Type B pancreatic cell (in vitro differentiated cells): Measurements from ENCODE around the gene PFN3. TPM values are rescaled to one million over a fixed set of nuclear protein-coding genes. Genes with fewer than 3 reads are reported as not detected.
A peak's percentile ranks its signal among the peaks of the same experiment; 100 is the strongest.

Source experiments
- DNase-seq: peaks from one replicate; pipeline ENCODE4 v3.0.0; 2021; ENCODE audit warnings: mixed read lengths; ENCODE audit not compliant: unreplicated experiment; ENCODE audit errors: extremely low spot score
- H3K27ac Mint-ChIP-seq: 2 replicates; pipeline ENCODE4 v1.8.0; 2021; ENCODE audit warnings: mild to moderate bottlenecking, mixed read lengths
- H3K27me3 Mint-ChIP-seq: 2 replicates; pipeline ENCODE4 v1.8.0; 2021; ENCODE audit warnings: mixed read lengths
- H3K36me3 Mint-ChIP-seq: 2 replicates; pipeline ENCODE4 v1.8.0; 2021; ENCODE audit warnings: mixed read lengths
- H3K4me1 Mint-ChIP-seq: one replicate; pipeline ENCODE4 v1.8.0; 2021; ENCODE audit warnings: mixed read lengths; ENCODE audit not compliant: unreplicated experiment
- H3K4me3 Mint-ChIP-seq: 2 replicates; pipeline ENCODE4 v1.8.0; 2021; ENCODE audit warnings: mild to moderate bottlenecking, mixed read lengths
- H3K9me3 Mint-ChIP-seq: 2 replicates; pipeline ENCODE4 v1.8.0; 2021; ENCODE audit warnings: mixed read lengths
- CTCF ChIP-seq: fragments of 200-600 bp; sonication (generic); conservative IDR thresholded peaks from 2 replicates; pipeline ENCODE4 v1.5.0; 2021; ENCODE audit warnings: antibody characterized with exemption, mild to moderate bottlenecking
- total RNA-seq: library from RNA; stranded (reverse); gene quantifications from 2 replicates; pipeline ENCODE4 v1.2.1, GENCODE V29; 2021; ENCODE audit warnings: low replicate concordance

Gene PFN3
- total RNA-seq, 1 donor from 2014 or later, result not detected

DNA sequence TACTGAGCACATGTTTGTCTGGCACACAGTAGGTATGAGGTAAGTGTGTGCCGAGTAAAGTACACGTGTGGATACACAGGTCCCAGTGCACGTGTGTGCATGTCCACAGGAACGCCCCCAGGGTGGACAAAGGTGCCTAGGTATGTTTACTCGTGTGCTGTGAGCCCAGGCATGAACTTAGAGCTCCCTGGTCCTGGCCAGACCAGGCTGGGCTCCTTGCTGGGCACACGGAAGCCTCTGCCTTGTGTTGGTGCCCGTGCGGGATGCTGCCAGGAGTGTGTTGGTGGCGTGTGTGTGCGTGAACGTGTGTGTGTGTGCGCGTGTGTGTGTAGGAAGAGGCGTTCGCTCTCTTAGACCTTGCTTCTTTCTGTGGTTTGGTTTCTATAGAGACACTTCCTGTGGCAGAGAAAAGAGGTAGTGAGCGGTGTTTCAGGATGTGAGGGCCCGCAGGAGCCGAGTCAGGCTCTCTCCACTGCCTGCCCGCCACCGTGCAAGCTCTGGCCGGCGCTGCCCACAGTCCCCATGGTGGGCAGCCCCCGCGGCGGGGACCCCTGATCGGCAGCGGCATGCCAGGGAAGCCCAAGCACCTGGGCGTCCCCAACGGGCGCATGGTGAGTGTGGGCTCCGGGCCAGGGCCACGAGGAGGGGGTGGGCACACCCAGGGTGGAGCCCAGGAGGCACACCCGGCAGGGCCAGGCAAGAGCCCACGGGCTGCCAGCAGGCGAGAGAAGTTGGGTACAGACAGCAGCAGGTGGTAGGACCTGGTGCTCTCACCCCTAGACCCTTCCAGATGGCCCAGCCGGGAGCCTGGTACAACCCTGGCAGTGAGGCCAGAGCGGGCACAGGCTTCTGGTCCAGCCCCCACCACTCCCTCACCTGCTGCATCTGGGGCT is 42.8 kb downstream of the PFN3 start, which contains the start of gene RGS14:
Gene RGS14 (plus strand): TSS at position 466 of the 893 bp plus-strand sequence. CDS start 101 bp downstream, at position 567.
- Mint-ChIP-seq H3K4me3 (peak within 1 kb of the TSS; percentile 16), H3K27me3 (peaks cover 38% of the 10 kb centered on the region), H3K9me3 (no peaks in the 10 kb centered on the region), H3K27ac (no peak within 1 kb of the TSS), H3K4me1 (peaks cover 6% of the 10 kb centered on the region), H3K36me3 (no peaks in the 10 kb centered on the region)
- DNase-seq, result no peak
- no peak for TF ChIP-seq CTCF

DNA sequence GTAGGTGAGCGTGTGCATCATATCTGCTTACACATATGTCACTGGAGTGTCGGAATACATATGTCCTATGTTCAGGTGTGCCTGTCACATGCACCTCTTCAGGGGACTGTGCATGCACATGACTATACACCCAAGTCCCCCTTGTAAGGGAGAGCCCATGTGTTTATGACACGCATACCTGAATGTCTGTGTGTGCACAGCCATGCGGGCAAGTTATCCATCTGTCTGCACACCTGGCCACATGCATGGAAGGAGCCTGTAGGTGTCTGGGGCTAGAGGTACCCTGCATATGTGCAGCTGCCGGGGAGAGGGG is 43.4 kb downstream of the PFN3 start:
- no peak overlapping the region for H3K27ac Mint-ChIP-seq
- no peak for TF ChIP-seq CTCF
- no peaks in the 10 kb centered on the region for H3K36me3 Mint-ChIP-seq
- no peak for DNase-seq
- H3K4me1 Mint-ChIP-seq, result peaks cover 7% of the 10 kb centered on the region
- H3K9me3 Mint-ChIP-seq, result no peaks in the 10 kb centered on the region
- H3K4me3 Mint-ChIP-seq, result no peak overlapping the region
- peaks cover 38% of the 10 kb centered on the region for H3K27me3 Mint-ChIP-seq

DNA sequence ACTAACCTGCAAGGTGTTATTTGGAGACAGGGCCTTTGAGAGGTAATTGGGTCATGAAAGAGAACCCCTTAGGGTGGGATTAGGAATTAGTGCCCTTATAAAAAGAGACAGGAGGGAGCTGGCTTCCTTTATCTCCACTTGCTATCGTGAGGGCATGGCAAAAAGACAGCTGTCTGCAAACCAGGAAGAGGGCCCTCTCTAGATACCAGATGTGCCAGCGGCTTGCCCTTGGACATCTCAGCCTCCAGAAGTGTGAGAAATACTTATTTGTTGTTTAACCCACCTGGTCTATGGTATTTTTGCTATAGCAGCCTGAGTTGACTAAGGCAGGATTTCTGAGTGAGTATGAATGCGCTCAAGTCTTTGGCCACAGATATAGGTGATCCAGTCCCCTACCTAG is 43.7 kb downstream of the PFN3 start:
- no peak for TF ChIP-seq CTCF
- Mint-ChIP-seq H3K4me3 (no peak overlapping the region), H3K27ac (no peak overlapping the region), H3K4me1 (peaks cover 11% of the 10 kb centered on the region), H3K27me3 (peaks cover 38% of the 10 kb centered on the region), H3K9me3 (no peaks in the 10 kb centered on the region), H3K36me3 (no peaks in the 10 kb centered on the region)
- no peak for DNase-seq

DNA sequence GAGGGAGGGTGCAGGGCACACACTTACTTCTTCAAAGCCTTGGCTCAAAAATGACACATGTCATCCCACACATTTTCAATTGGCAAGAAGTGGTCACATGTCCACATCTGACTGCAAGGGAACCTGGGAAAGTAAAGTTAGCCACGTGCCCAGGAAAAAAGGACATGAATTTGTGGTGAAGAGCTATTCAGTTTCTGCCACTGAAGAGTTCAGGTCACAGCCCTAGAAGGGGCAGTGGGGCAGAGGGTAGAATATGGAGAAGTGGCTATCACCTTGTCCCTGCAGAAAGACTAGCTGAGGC is 44.6 kb downstream of the PFN3 start:
- H3K27me3 Mint-ChIP-seq, result peaks cover 38% of the 10 kb centered on the region
- no peak for DNase-seq
- no peaks in the 10 kb centered on the region for H3K36me3 Mint-ChIP-seq
- no peak overlapping the region for H3K4me3 Mint-ChIP-seq
- H3K4me1 Mint-ChIP-seq, result peaks cover 14% of the 10 kb centered on the region
- no peaks in the 10 kb centered on the region for H3K9me3 Mint-ChIP-seq
- TF ChIP-seq CTCF, result no peak
- no peak overlapping the region for H3K27ac Mint-ChIP-seq

DNA sequence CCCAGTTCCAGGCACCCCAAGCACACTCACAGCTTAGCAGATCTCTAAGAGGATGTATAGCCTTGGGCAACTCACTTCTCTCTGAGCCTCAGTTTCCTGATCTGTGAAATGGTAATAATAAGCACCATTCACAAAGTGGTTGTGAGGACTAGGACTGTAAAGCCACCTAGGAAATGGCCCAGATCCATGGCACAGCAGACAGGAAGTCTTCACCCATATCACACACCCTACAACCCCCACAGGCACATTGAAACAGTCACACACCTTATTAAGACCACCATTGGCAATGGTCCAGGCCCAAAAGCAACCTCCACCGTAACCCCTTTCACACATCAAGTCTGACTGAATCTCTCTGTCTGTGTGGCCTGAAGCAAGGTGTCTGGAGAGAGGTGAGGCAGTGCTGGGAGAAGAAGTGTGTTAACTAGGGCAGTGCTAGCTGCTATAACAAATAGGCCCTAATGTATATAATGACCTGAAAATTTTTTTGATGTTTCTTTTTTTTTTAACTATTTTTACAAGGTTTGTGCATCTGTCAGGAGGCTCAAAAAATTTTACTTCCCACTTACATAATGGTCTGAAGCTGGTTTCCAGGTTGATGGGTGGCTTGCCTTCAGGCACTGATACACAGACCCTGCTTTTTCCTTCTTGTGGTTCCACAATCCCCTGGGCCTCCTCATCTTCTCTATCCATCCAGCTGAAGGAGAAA is 45.1 kb downstream of the PFN3 start:
- no peaks in the 10 kb centered on the region for H3K36me3 Mint-ChIP-seq
- no peak for TF ChIP-seq CTCF
- H3K4me1 Mint-ChIP-seq, result peaks cover 19% of the 10 kb centered on the region
- no peak overlapping the region for H3K4me3 Mint-ChIP-seq
- no peaks in the 10 kb centered on the region for H3K9me3 Mint-ChIP-seq
- H3K27ac Mint-ChIP-seq, result no peak overlapping the region
- DNase-seq, result no peak
- peaks cover 38% of the 10 kb centered on the region for H3K27me3 Mint-ChIP-seq
